ENCODE results near the gene LSS. TPM values are rescaled to one million over a fixed set of nuclear protein-coding genes. Genes with fewer than 3 reads are reported as not detected.

Gene LSS
- 66.0 and 103 TPM in 2 replicates for total RNA-seq

GRCh38 chr21:46228345-46229051 is at the start of gene LSS:
Gene LSS (minus strand): TSS chr21:46228774. CDS start chr21:46228745, 29 bp downstream.

GRCh38 chr21:46183910-46184624 is 44.5 kb downstream of the LSS start, which contains the start of gene SPATC1L:
Gene SPATC1L (minus strand): TSS chr21:46184459. CDS start chr21:46182816, 1,643 bp downstream.

GRCh38 chr21:46155514-46156377 is 72.8 kb downstream of the LSS start, which contains the start of gene FTCD:
Gene FTCD (minus strand): TSS chr21:46155579. CDS start chr21:46155523, 56 bp downstream.

Other genes with a start within 250 kb of the LSS start
- gene COL6A1, start 247.0 kb downstream of the LSS start, total RNA-seq = 269 and 447 TPM in 2 replicates
- gene COL6A2, start 130.7 kb downstream of the LSS start, total RNA-seq = 187 and 256 TPM in 2 replicates
- gene FTCD, start 73.2 kb downstream of the LSS start, total RNA-seq = not detected in 2 replicates
- 20.7 TPM in 1 of 2 replicates, not detected in the other for gene SPATC1L, start 44.3 kb downstream of the LSS start, total RNA-seq
- gene MCM3AP, start 56.8 kb upstream of the LSS start, total RNA-seq = 56.5 and 60.6 TPM in 2 replicates
- gene YBEY, start 57.6 kb upstream of the LSS start, total RNA-seq = 11.1 and 21.6 TPM in 2 replicates
- 2.9 and 10.3 TPM in 2 replicates for gene C21orf58, start 95.1 kb upstream of the LSS start, total RNA-seq
- 18.5 and 24.0 TPM in 2 replicates for gene PCNT, start 95.4 kb upstream of the LSS start, total RNA-seq
- 17.6 and 19.0 TPM in 2 replicates for gene DIP2A, start 230.1 kb upstream of the LSS start, total RNA-seq

Data from mesangial cell (primary cell).